ENCODE data around the gene BID. TPM values are rescaled to one million over a fixed set of nuclear protein-coding genes. Genes with fewer than 3 reads are reported as not detected.

Gene BID
- total RNA-seq, 2 donors from 2014 or later = 20.1 to 24.4 TPM

DNA sequence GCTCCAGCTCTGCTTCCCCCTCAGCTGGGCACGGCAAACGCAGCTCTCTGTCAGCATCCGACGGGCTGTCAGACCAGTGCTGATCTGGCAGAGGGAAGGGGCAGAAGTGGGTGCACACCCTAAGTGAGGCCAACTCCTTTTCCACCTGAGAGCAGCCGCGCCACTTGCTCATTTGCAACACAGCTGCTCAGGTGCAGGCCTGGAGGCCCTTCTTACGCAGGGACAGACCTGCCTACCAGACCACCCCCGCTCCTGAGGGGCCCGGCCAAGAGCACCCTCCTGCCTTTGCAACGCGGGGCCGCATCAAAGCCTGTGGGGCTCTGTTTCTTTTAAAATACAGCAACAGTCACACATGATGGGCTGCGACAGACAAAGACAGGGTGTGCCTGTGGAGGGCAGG, 47.8 kb upstream of the BID start:
- H3K4me3 Mint-ChIP-seq = no peak overlapping the region
- WGBS, 2 experiments (ENCODE audit: insufficient coverage in 1 of 2, insufficient read length in 1 of 2) = 91 to 100% methylated on average over 6 to 13 of the region's 13 CpGs

DNA sequence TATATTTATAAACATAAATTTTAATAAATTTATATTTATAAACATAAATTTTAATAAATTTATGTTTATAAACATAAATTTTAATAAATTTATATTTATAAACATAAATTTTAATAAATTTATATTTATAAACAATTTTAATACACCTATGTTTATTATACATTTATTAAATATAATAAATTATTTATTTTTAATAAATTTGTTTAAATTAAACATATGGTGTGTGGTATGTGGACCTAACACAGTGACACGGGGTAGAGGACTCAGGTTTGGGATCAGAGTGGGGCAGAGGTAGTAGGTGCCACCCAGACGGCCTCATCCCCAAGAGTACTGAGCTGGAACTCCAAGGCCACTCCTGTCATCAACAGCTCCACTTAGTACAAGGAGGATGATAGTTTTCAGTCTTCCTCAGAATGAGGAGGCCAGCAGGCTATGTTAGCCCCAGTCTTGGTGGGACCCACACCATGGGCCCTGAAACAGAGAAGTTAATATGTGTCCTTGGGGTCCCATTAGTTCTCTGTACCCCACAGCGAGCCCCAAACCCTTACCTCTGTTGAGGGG, 46.7 kb upstream of the BID start:
- Histone ChIP-seq H3K9ac (ENCODE audit: extremely low read depth, low read length, poor library complexity, severe bottlenecking) (no peak overlapping the region), H3K36me3 (ENCODE audit: control insufficient read depth, insufficient read depth, low read length) (peaks cover 3% of the 10 kb centered on the region), H3K4me1 (ENCODE audit: control insufficient read depth, insufficient read depth, low read length) (no peaks in the 10 kb centered on the region), H3K27me3 (ENCODE audit: control insufficient read depth, insufficient read depth, low read length, poor library complexity, severe bottlenecking) (no peaks in the 10 kb centered on the region), H3K27ac (ENCODE audit: low read depth, low read length) (no peak overlapping the region), H3K9me3 (ENCODE audit: control insufficient read depth, low read length) (no peaks in the 10 kb centered on the region), H3K4me3 (ENCODE audit: low read length) (no peak overlapping the region)
- TF ChIP-seq CTCF (conservative IDR thresholded peaks at IDR 0.05) = no peak
- DNase-seq = no peak
- no peaks in the 10 kb centered on the region for H3K4me1 Mint-ChIP-seq
- H3K36me3 Mint-ChIP-seq (ENCODE audit: low read depth) = peaks cover 21% of the 10 kb centered on the region
- no peaks in the 10 kb centered on the region for H3K27me3 Mint-ChIP-seq (ENCODE audit: insufficient read depth)
- H3K9me3 Mint-ChIP-seq = no peaks in the 10 kb centered on the region
- WGBS, 2 experiments (ENCODE audit: insufficient coverage in 1 of 2, insufficient read length in 1 of 2) = 85 to 96% methylated on average over 3 of the region's 3 CpGs
- H3K4me3 Mint-ChIP-seq = no peak overlapping the region
- H3K27ac Mint-ChIP-seq = no peak overlapping the region

More for the DNA sequence above, 47.8 kb upstream of the BID start:
- Histone ChIP-seq H3K27ac (ENCODE audit: low read depth, low read length) (no peak overlapping the region), H3K27me3 (ENCODE audit: control insufficient read depth, insufficient read depth, low read length, poor library complexity, severe bottlenecking) (no peaks in the 10 kb centered on the region), H3K9ac (ENCODE audit: extremely low read depth, low read length, poor library complexity, severe bottlenecking) (no peak overlapping the region), H3K4me1 (ENCODE audit: control insufficient read depth, insufficient read depth, low read length) (no peaks in the 10 kb centered on the region), H3K4me3 (ENCODE audit: low read length) (no peak overlapping the region), H3K36me3 (ENCODE audit: control insufficient read depth, insufficient read depth, low read length) (peaks cover 3% of the 10 kb centered on the region), H3K9me3 (ENCODE audit: control insufficient read depth, low read length) (no peaks in the 10 kb centered on the region)
- Mint-ChIP-seq H3K27ac (no peak overlapping the region), H3K27me3 (ENCODE audit: insufficient read depth) (no peaks in the 10 kb centered on the region), H3K4me1 (no peaks in the 10 kb centered on the region), H3K36me3 (ENCODE audit: low read depth) (peaks cover 15% of the 10 kb centered on the region), H3K9me3 (no peaks in the 10 kb centered on the region)
- TF ChIP-seq CTCF (conservative IDR thresholded peaks at IDR 0.05) = no peak
- no peak for DNase-seq

- H3K9me3 Mint-ChIP-seq = no peaks in the 10 kb centered on the region
- peaks cover 3% of the 10 kb centered on the region for H3K36me3 ChIP-seq (ENCODE audit: control insufficient read depth, insufficient read depth, low read length)
- H3K9ac ChIP-seq (ENCODE audit: extremely low read depth, low read length, poor library complexity, severe bottlenecking) = no peak overlapping the region
- H3K27ac Mint-ChIP-seq = no peak overlapping the region
- H3K4me1 Mint-ChIP-seq = no peaks in the 10 kb centered on the region
- H3K4me3 ChIP-seq (ENCODE audit: low read length) = no peak overlapping the region
- no peak overlapping the region for H3K4me3 Mint-ChIP-seq
- no peak for TF ChIP-seq CTCF (conservative IDR thresholded peaks at IDR 0.05)
- no peaks in the 10 kb centered on the region for H3K9me3 ChIP-seq (ENCODE audit: control insufficient read depth, low read length)
- no peak for DNase-seq
- peaks cover 31% of the 10 kb centered on the region for H3K36me3 Mint-ChIP-seq (ENCODE audit: low read depth)
- no peaks in the 10 kb centered on the region for H3K27me3 ChIP-seq (ENCODE audit: control insufficient read depth, insufficient read depth, low read length, poor library complexity, severe bottlenecking)
- WGBS, 2 experiments (ENCODE audit: insufficient coverage in 1 of 2, insufficient read length in 1 of 2) = 92 to 95% methylated on average over 10 to 14 of the region's 14 CpGs
- H3K27me3 Mint-ChIP-seq (ENCODE audit: insufficient read depth) = no peaks in the 10 kb centered on the region
- H3K27ac ChIP-seq (ENCODE audit: low read depth, low read length) = no peak overlapping the region
- no peaks in the 10 kb centered on the region for H3K4me1 ChIP-seq (ENCODE audit: control insufficient read depth, insufficient read depth, low read length)
These were observed 44.4 kb upstream of the BID start for GRCh38 chr22:17818649-17819048.
